Subcutaneous adipose tissue (tissue), 4 donors: ENCODE results near the gene HOXC6. TPM values are rescaled to one million over a fixed set of nuclear protein-coding genes. Genes with fewer than 3 reads are reported as not detected.

ENCODE experiments used
- total RNA-seq, 4 donors: library from RNA; depleted of rRNA; stranded (reverse); fragments of >200 nt; gene quantifications; one replicate each; pipeline ENCODE4 v1.1.0, GENCODE V29; 2016
- TF ChIP-seq, protein P1 (sequence below): fragments of 450-650 bp; IDR thresholded peaks from one replicate; pipeline ENCODE4 v1.5.1; 2016; ENCODE audit warnings: low read depth, mild to moderate bottlenecking, control low read depth, antibody characterized with exemption, moderate library complexity

The HOXC6 gene
- total RNA-seq, 4 donors from 2014 or later: 2.5 to 5.5 (median 5.2) TPM

GRCh38 chr12:54054742-54055194, 26.5 kb downstream of the HOXC6 start:
- TF ChIP-seq, protein P1, sequence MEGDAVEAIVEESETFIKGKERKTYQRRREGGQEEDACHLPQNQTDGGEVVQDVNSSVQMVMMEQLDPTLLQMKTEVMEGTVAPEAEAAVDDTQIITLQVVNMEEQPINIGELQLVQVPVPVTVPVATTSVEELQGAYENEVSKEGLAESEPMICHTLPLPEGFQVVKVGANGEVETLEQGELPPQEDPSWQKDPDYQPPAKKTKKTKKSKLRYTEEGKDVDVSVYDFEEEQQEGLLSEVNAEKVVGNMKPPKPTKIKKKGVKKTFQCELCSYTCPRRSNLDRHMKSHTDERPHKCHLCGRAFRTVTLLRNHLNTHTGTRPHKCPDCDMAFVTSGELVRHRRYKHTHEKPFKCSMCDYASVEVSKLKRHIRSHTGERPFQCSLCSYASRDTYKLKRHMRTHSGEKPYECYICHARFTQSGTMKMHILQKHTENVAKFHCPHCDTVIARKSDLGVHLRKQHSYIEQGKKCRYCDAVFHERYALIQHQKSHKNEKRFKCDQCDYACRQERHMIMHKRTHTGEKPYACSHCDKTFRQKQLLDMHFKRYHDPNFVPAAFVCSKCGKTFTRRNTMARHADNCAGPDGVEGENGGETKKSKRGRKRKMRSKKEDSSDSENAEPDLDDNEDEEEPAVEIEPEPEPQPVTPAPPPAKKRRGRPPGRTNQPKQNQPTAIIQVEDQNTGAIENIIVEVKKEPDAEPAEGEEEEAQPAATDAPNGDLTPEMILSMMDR: no peak

GRCh38 chr12:54055552-54055951, 27.3 kb downstream of the HOXC6 start:
- TF ChIP-seq, protein P1: no peak

GRCh38 chr12:54056110-54056509, 27.9 kb downstream of the HOXC6 start:
- TF ChIP-seq, protein P1: no peak

GRCh38 chr12:54058128-54058768, 30.0 kb downstream of the HOXC6 start:
- TF ChIP-seq, protein P1: no peak

- TF ChIP-seq, protein P1: no peak
Observed at GRCh38 chr12:54059668-54060067, 31.4 kb downstream of the HOXC6 start.

DNA sequence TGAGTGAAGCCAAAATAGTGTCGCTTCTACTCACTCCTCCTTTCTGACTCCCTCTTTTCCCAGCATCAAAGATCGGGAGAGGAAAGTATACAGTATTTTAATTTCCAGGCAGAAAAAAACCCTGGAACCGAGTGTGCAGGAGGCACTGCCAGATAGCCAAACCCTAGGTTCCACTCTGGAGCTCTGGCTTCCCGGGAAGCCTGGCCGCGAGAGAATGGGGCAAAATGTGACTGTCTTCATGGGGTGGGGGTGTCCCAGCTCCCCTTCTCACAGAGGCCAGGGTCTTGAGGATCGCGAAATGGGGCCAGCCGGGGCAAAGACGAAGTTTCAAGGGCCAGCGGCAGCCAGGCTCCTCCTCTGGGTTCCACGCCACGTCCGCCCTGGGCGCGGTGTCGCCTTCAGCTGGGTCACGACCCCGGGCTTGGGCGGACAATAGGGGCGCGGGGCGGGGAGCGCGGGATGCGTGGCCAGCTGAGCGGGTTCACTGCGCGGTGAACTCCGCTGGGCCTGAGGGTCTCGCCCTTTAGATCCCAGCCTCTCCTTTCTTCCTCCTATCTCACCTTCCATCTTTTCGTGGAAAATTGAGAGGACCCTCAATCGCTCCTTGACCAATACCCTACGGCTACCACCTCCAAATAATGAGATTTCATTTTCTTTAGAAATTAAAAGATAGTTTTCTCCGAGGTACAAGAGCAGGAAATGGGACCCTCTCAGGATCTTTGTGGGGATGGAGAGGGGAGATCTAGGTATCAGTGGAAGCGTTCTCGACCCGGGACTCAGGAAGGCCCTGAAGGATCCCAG, 32.1 kb downstream of the HOXC6 start:
- TF ChIP-seq, protein P1: no peak

GRCh38 chr12:54060975-54061778, 32.9 kb downstream of the HOXC6 start:
- TF ChIP-seq, protein P1: no peak
